HG02938 (cell line): ENCODE measurements around the gene FAM98C.

Source experiments
- ATAC-seq: cut with Tn5 transposase; IDR thresholded peaks from one replicate; pipeline ENCODE4 v1.9.1; 2021; ENCODE audit warnings: mild to moderate bottlenecking, moderate library complexity; ENCODE audit not compliant: unreplicated experiment

Gene FAM98C

DNA sequence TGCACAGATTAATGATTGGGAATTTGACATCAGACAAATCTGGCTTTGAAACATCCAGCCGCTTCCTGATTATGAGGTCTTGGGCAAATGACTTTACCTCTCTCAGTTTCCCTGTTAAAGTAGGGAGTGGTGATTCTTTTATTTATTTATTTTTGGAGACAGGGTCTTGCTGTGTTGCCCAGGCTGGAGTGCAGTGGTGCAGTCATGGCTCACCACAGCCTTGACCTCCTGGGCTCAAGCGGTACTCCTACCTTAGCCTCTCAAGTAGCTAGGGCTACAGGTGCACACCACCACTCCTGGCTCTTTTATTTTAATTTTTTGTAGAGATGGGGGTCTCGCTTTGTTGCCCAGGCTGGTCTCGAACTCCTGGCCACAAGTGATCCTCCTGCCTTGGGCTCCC is 25.8 kb upstream of the FAM98C start:
- no peak for ATAC-seq

DNA sequence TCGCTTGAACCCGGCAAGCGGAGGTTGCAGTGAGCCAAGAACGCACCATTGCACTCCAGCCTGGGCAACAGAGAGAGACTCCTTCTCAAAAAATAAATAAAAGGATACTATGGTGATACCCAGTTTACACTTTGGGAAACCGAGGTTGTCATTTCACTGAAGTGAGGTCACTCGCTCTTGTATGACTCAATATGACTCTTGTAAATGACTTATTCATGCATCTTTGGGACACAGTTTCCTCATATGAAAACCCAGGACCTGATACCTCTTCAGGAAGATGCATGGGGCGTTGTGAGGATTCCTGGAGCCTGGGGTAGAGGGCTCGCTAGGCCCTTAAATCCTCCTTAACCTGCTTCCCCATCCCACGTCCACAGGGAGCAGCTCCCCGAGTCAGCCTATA is 24.0 kb upstream of the FAM98C start:
- no peak for ATAC-seq

DNA sequence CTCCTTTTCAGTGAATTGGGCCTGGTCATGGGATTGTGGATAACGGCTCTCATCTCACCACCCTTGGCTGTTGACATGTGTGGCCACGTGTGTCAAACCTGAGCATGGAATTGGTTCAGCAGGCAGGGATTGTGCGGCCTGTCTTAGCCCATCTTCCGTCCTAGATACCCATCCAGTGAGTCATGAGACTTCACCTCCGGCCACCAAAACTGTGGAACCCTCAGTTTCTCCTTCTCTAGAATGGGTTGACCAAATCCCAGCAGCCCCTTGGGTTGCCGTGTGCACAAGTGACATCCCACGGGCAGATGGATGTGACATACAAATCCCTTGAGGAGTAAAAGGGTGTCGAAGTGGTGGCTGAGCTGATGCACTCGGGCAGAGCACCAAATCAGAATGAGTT is 21.8 kb upstream of the FAM98C start:
- no peak for ATAC-seq

DNA sequence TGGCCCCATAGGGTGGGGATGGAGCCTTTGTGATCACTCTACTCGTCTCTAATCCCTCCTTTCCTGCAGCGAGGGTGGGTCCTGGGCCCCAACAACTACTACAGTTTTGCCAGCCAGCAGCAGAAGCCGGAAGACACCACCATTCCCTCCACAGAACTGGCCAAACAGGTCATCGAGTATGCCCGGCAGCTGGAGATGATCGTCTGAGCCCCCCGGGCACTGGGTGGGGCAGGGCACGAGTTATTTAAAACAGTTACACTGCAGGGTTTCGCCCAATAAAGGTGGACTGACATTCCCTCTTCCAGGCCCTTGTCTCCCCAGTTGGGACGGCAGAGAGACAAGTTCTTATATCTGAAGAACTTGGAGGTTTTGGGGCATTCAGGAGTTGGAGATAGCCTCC is 19.7 kb upstream of the FAM98C start:
- ATAC-seq = no peak

DNA sequence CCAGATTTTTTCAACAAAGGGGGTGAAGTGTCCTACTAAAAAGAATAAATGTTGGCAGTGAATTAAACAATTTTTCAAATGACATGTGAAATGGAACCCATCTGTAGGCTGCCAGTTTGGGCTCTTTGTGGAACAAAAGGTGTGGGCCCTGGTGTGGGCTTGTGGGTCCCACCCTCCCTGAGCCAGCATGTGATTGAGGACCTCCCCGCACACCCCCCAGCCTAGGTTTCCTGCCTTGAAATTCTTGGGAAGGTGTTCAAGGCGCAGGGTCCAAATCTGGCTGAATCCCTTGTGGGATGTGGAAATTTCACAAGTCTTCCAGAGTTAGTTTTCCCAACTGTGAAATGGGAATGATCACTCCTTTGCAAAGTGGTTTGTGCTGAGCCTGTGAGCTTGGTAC is 19.1 kb upstream of the FAM98C start:
- no peak for ATAC-seq

DNA sequence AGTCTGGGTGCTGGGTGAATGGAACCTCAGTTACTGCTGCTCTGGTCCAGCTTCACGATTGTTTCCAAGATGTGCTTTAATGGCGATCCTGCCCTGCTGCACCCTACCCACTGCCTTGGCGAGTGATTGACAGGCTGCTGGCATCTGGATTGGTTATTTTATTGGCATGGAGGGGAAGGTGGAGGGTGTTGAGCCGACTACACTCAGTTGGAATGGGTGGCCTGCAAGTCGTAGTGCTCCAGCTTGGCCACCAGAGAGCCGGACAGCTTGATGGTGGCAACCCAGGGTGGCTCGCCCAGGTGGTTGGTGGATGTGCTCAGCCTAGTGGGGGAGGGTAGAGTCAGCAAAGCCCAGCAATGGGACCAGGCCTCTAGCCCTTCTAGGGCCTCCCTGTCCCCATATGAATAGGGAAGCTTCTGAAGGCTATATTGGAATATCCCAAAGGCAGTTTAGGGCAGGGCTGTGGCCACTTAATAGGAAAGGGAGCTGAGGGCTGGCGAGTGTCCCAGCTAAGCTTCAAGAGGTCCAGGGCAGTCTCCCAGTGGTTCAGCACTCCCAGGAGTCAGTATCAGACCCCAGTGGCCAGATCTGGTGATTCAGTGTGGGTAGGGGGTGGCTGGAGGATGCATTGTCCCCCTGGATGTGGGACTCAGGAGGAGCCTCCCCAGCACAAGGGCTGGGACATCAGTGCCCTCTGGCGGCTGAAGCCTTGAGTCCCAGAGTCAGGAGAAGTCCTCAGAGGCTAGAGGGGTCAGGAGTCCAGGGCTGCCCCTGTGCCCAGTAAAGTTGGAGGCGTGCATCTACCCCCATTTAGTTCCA is 18.5 kb upstream of the FAM98C start:
- ATAC-seq = no peak

DNA sequence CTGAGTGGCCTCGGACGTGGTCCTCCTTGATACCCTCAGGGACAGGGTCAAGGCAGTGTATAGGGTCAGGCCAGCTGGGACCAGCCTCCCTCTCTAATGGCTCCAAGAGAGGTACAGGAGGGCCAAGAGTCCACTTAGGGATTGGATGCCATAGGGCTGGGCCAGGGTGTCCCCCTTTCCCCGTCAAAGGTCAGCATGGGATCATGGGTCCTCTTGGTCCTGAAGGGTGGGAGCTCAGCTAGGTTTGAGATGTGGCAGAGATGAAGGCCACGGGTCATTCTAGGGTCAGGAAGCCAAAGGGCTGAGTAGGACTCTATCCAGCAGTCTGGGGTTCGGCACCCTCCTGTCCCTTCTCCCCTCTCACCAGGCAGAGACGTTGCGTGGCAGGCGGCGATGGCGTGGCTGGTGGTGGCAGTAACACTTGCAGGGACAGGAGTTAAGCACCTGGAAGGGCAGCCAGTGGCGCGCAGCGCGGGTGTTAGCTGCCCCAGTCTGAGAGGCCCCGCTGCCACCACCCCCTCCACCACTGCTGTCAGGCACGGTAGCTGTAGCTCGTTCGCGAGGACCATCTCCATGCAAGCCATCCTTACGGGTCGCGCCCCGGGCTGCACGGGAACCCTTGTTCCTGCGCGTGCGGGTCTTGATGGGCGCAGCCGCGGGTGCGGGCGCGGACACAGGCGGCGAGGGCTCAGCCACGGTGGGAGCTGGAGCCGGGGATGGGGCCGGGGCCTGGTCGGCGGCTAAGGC is 17.7 kb upstream of the FAM98C start:
- no peak for ATAC-seq

DNA sequence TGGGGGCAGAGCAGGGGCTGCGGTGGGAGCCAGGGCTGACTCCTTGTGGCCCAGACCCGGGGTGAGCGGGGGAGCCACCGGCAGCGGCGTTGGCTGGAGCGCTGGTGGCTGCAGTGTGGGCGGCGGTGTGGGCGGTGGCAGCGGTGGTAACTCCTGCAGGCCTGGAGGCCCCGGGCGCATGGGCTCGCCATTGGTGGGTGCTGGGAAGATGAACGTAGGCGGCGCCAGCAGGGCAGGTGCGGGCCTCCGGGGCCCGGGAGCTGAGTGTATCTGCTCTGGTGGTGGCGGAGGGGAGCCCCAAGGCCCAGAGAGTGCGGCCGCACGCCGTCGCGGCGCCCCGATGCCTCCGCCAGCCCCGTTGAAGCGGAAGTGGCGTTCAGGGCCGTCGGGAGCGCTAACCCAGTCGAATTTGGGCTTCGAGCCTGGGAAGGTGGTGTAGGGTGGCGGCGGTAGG is 17.1 kb upstream of the FAM98C start:
- ATAC-seq = no peak

DNA sequence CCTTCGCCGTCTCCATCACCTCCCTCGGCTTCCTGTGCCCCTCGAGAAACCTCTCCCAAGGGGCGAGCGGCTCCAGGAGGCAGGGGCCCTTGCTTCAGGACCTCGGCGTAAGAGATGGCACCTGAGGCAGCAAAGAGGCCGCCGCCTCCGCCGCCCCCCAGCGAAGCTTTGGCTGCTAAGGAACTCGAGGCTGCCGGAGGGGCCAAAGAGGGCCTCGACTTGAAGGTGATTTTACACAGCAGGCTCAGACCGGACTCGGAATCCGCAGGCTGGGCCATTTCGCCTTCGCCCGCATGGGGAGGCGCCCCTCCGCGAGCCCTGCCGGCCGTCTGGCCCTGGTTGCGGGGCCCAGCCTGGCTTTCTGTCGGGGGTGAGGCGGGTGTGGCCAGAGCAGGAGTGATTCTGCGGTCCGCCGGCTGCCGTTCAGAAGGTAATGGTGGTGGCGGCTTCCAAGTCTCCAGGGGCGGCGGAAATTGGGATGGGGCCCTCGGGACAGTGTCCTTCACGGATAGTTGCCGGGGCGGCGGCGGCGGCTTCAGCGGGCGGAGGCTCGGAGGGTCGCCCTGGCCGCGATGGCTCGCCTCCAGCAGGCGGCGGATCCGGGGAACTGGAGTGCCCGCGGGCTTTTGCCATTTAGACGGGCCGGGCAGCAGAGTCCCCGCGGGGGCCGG is 16.5 kb upstream of the FAM98C start:
- no peak for ATAC-seq

DNA sequence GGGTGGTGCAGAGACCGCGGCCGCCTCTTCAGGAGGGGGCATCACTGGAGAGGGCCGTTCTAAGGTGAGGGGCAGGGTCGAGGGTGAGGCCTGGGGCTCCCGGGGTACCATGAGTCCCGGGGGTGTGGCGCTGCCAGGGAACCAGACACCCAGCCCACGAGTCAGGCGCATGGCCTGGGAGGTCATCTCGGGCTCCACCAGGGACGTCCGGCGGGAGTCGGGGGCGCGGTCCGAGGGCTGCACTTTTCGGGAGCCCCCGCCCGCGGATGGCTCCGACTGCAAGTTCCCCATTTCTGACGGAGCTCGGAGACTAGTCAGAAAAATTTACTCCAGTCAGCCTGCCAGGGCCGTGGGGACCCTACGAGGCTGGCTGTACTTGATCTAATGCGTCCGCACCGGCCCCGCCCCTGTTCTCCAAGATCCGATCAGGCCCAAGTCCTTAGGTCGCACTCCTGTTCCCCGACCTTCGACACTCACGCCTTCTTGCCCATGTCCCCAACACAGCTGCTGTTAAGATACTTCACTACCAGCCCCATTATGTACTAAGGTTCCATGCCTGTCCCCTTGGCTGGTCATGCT is 15.8 kb upstream of the FAM98C start:
- ATAC-seq = no peak

DNA sequence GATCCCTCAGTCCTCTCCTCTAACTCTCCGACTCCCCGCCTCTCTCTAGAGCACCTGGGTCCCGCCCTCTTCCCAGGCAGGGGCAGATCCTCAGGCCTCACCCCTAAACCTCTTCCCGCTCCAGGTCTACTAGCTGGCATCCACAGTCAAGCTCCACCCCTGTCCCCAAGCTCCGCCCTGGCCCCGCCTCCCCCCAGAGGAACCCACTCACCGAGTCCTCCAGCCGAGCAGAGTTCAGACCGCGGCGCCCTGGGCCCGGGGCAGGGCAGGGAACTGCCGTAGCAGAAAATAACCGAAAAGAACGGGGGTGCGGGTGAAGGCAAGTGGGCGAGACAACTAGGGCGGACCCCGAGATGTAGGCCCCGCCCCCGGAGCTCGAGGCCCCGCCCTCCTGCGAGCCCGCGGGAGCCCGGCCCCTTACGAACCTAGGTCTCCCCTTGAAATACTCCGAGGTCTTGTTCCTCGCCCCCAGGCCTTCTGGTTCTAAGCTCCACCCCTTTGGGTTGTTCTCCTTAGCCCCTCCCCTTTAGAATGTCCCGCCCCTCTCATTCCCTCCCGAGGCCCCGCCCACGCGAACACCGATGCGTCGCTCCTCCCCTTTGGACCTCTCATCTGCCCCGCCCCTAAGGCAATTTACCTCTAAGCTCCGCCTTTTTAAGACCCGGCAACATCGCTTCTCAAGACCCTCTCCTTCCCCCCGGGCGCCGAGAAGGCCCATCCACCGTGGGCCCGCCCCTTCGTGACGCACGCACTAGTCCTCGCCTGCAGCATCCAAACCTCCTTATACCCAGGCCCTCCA is 15.1 kb upstream of the FAM98C start, which contains the start of gene GGN:
Gene GGN (minus strand): TSS at position 485 of the 799 bp plus-strand sequence. CDS start 773 bp downstream, outside the sequence.
- ATAC-seq = no peak

DNA sequence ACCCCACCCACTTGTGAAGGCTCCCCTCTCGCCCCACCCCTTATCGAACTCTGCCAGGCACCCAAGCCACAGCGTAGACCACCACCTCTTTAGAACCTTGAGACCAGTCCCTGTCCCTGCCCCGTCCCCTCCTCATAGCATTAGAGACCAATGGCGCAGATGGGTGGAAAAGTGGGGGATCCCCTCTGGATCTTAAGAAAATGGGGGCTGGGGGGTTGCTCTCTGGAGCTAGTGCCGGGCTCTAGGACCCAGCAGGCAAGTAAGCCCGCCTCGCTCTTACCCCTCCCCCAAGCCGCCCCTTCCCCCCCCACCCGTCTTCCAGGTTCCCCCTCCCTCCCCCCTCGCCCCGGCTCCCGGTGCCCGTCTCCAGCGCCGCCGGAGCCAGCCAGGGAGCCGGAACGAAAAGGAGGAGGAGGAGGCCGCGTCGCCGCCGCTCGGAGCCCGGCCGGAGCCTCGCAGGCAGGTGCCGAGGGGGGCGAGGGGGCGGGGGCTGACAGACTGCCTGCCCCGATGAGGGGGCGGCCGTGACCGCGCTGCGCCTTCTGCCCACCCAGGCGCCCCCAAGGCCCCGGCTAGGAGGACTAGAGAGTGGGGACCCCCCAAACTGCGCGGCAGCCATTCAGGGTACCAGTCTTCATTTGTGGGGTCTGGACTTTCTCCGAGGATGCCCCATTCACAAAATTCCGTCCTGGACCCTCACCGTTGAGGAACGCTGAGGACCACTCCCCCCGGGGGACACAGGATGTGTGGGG is 14.4 kb upstream of the FAM98C start, which contains the start of gene SPRED3:
Gene SPRED3 (plus strand): TSS at position 349 of the 752 bp plus-strand sequence. CDS start 1,606 bp downstream, outside the sequence.
- ATAC-seq = no peak

DNA sequence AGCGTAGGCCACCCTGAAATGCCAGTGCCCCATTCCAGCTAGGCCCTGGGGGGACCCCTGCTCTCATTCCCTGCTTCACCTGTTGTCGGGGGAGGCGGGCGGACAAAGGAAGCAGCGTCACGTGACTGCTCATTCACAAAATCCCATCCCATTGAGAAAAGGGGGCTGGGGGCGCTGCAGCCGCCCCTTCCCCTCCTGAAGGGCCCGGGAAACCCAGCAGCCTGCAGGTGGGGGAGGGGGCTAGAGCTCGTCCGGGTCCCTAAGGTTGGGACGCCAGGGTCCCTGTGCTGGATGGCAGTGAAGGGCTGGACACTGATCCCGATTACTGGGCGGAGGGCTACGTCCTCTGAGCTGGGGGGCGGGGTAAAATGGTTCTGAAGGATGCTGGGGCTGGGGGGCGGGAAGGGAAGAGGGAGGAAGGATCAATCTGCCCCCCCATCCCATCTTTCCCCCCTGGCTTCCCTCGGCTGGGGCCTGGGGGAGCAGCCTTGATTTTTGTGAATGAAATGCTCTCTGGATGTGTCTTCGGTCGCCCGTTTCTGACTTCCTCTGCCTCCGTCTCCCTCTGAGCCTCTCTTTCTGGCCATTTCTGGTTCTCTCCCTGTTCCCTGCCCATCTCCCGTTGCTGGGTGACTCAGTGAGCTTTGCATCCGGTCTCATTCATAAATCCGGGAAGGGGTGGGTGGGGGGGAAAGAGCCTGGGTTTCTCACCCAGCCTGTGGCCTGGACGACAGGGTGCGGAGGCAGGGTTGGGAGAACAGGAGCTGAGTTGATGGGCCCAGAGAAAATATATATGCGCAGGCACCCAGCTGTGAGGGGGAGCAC is 13.6 kb upstream of the FAM98C start:
- no peak for ATAC-seq

DNA sequence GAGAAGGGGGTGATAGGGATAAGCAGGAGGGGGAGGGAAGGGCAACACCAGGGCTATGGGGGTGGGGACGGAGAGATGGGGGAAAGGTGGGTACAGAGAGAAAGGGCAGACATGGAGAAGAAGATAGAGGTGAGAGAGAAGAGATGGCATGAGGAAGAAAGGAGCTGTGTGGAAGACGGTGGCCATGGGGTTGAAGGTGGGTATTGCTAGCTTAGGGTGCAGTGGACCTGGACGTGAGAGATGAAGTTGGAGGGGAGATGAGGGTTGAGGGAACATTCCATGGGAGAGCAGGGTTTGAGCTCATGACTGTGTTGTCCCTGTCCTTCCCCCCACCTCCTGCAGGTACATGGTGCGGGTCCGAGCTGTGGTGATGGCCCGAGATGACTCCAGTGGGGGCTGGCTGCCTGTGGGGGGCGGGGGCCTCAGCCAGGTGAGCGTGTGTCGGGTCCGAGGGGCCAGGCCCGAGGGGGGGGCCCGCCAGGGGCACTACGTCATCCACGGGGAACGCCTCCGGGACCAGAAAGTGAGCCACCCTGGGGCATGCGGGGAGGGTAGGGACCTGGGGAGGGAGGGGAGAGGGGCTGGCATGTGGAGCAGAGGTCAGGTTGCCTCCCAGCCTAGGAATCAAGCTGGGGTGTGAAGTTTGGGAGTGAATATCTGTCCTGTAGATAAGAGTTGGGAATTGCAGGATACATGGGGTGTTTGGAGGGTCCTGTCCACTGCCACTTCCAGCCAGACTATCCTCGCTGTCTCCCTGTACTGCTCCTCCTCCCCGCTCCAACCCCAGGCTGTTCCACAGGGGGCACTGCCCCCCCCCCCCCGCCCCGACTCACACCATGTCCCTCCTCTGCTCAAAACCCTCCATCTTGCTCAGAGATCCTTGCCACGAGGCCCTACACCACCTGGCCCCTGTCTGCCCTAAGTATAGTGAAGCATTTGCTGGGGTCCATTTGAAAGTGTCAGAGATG is 12.7 kb upstream of the FAM98C start:
- ATAC-seq = no peak

DNA sequence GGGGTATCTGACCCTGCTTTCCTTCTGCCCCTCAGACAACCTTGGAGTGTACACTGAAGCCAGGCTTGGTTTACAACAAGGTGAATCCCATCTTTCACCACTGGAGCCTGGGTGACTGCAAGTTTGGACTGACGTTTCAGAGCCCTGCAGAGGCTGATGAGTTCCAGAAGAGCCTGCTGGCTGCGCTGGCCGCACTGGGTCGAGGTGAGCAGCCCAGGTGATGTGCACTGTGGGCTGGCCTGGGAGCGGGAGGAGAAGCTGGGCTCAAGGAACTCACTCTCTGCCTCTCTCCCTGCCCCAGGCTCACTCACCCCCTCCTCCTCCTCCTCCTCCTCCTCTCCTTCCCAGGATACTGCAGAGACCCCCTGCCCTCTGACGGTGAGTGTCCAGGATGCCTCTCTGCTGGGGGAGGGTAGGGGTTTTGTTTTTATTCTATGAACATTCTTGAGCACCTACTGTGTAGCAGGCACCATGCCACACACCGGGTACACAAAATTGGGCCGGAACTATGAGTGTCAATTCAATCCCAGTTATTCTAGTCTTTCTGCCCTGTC is 10.9 kb upstream of the FAM98C start:
- no peak for ATAC-seq

DNA sequence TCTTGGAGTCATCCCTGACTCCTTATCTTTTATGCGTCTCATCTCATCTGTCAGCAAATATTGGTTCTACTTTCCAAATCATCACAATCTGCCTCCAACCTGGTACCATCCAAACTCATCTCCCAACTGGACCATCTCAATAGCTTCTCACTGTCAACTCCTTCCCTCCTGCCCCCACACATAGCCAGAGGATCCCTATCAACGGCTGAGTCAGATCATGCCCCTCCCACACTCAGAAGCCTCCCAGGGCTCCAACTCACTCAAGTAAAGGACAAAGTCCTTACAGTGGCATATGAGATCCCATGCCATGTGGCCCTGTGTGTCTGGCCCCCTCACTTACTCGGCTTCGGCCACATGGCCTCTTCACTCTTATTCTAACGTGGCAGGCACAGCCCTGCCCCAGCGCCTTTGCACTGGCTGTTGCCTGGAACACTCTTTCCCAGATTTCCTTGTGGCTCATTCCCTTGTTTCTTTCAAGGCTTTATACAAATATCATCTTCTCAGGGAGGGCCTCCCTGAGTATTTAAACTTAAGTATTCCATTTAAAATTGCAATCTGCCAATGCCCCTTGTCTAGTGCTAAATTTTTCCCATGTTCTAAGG is 10.1 kb upstream of the FAM98C start:
- ATAC-seq = no peak

DNA sequence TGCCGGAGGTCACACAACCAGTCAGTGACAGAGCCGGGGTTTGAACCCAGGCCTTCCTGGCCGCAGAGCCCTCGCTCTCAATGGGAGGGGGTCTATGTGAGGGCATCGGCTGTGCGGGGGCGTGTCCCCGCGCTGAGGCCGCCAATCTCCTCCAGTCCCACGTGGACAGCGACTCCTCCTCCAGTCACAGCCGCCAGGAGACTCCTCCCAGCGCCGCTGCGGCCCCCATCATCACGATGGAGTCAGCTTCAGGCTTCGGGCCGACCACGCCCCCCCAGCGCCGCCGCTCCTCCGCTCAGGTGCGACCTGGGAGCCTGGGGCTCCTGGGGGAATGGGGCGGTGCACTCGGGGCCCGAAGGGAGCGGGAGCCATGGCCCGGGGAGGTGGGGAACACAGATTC is 8.4 kb upstream of the FAM98C start:
- no peak for ATAC-seq
